LNCaP clone FGC (cell line): ENCODE measurements around the gene GPR25.

Source experiments
- DNase-seq: peaks from one replicate; pipeline ENCODE4 v3.0.0-alpha.2; 2011; ENCODE audit warnings: low read depth
- H3K4me3 ChIP-seq: 2 replicates; pipeline ENCODE4 v1.5.1; 2011; ENCODE audit warnings: mild to moderate bottlenecking, low read depth, low read length, control low read depth
- CTCF ChIP-seq: IDR thresholded peaks from 2 replicates; pipeline ENCODE4 v1.5.1; 2012; ENCODE audit warnings: mild to moderate bottlenecking; ENCODE audit not compliant: control insufficient read depth, insufficient read depth; ENCODE audit errors: extremely low read depth

Gene GPR25

GRCh38 chr1:200862713-200863415, 9.9 kb upstream of the GPR25 start:
- H3K4me3 ChIP-seq = no peak overlapping the region
- no peak for TF ChIP-seq CTCF
- DNase-seq = no peak

- no peak for TF ChIP-seq CTCF
- no peak overlapping the region for H3K4me3 ChIP-seq
- DNase-seq = no peak
Observed at GRCh38 chr1:200866116-200866515, 6.7 kb upstream of the GPR25 start.

- no peak for DNase-seq
- no peak overlapping the region for H3K4me3 ChIP-seq
- no peak for TF ChIP-seq CTCF
Observed at GRCh38 chr1:200866521-200866920, 6.3 kb upstream of the GPR25 start.

- TF ChIP-seq CTCF = no peak
- peak; percentile 11 for DNase-seq
- no peak overlapping the region for H3K4me3 ChIP-seq
Observed at GRCh38 chr1:200867018-200867811, 5.6 kb upstream of the GPR25 start.

GRCh38 chr1:200869376-200869752, 3.4 kb upstream of the GPR25 start:
- DNase-seq = no peak
- H3K4me3 ChIP-seq = no peak overlapping the region
- TF ChIP-seq CTCF = no peak

GRCh38 chr1:200869753-200870391, 2.9 kb upstream of the GPR25 start:
- TF ChIP-seq CTCF = no peak
- no peak overlapping the region for H3K4me3 ChIP-seq
- no peak for DNase-seq
